Thoracic aorta (tissue), 2 donors: Measurements from ENCODE around the gene ALX3. TPM values are rescaled to one million over a fixed set of nuclear protein-coding genes. Genes with fewer than 3 reads are reported as not detected.

Experiments
- ATAC-seq: fragments of 150-250 bp; one replicate; pipeline ENCODE4 v1.8.0; 2017; ENCODE audit warnings: low read depth; ENCODE audit not compliant: insufficient number of reproducible peaks, low FRiP score
- DNase-seq: peaks from one replicate; pipeline ENCODE4 v3.0.0-alpha.2; 2020; ENCODE audit warnings: low spot score
- H3K27ac ChIP-seq, 2 donors: fragments of 200-600 bp; sonication (generic); 1 replicate in 1 of 2; 2 replicates in 1 of 2; pipeline ENCODE4 v1.5.1; 2016; ENCODE audit warnings: mild to moderate bottlenecking in 2 of 2, moderate library complexity in 2 of 2
- H3K27me3 ChIP-seq: fragments of 200-600 bp; sonication (generic); replicated peaks from 2 replicates; pipeline ENCODE4 v1.6.0; 2016; ENCODE audit warnings: mild to moderate bottlenecking; ENCODE audit not compliant: insufficient read depth
- H3K36me3 ChIP-seq: fragments of 200-600 bp; sonication (generic); one replicate; pipeline ENCODE4 v1.5.1; 2016
- H3K4me1 ChIP-seq, 2 donors: fragments of 200-600 bp; sonication (generic); 1 replicate in 1 of 2; 2 replicates in 1 of 2; pipeline versions ENCODE4 v1.5.1 to v1.6.0; 2016; ENCODE audit warnings: low read depth in 2 of 2, mild to moderate bottlenecking in 1 of 2; ENCODE audit not compliant: control insufficient read depth in 1 of 2
- H3K4me3 ChIP-seq: fragments of 200-600 bp; sonication (generic); 2 replicates; pipeline ENCODE4 v1.5.1; 2016; ENCODE audit warnings: mild to moderate bottlenecking
- H3K9me3 ChIP-seq: fragments of 200-600 bp; sonication (generic); 2 replicates; pipeline ENCODE4 v1.5.1; 2016
- total RNA-seq, 2 donors: library from RNA; depleted of rRNA; stranded (reverse); fragments of >200 nt; gene quantifications; one replicate each; pipeline versions ENCODE4 v1.1.0 to v1.2.3, GENCODE V29; 2016
- TF ChIP-seq, protein P1 (sequence below): fragments of 200-600 bp; sonication (generic); IDR thresholded peaks from one replicate; pipeline ENCODE4 v1.5.1; 2019; ENCODE audit warnings: antibody characterized with exemption

ALX3 gene
- total RNA-seq, 2 donors from 2014 or later = not detected

DNA sequence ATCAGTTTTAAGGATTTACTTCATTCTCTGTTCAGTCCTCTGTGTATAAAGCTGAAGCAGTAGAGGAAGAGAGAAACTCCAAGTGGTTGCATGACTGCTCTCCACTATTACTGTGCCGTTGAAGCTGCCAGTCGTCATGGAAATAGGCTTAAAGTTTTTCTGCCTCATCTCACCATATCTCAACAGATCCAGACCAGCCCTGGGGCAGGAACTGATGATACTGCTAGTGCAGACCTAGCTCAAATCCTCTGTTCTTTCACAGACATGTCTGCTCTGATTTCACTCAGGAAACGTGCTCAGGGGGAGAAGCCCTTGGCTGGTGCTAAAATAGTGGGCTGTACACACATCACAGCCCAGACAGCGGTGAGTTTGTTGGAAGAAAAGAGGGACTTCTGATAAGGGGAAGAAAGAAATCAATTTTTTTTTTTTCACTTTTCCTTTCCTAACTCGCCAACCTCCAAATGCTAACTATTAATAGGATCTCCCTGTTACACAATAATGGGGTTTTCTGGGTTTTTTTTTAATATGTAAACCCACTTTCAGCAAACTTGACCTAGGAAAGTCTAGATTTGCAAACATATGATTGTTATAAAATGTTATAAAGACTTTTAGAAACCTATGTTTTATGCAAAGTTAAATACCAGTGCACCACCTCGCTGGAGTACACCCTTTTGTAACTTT, 58.2 kb downstream of the ALX3 start:
- H3K9me3 ChIP-seq = no peaks in the 10 kb centered on the region
- no peak overlapping the region for H3K27ac ChIP-seq
- H3K27me3 ChIP-seq = no peaks in the 10 kb centered on the region
- H3K36me3 ChIP-seq = peaks cover 55% of the 10 kb centered on the region
- no peak overlapping the region for H3K4me3 ChIP-seq
- DNase-seq (no peak), ATAC-seq (no peak)
- TF ChIP-seq, protein P1, sequence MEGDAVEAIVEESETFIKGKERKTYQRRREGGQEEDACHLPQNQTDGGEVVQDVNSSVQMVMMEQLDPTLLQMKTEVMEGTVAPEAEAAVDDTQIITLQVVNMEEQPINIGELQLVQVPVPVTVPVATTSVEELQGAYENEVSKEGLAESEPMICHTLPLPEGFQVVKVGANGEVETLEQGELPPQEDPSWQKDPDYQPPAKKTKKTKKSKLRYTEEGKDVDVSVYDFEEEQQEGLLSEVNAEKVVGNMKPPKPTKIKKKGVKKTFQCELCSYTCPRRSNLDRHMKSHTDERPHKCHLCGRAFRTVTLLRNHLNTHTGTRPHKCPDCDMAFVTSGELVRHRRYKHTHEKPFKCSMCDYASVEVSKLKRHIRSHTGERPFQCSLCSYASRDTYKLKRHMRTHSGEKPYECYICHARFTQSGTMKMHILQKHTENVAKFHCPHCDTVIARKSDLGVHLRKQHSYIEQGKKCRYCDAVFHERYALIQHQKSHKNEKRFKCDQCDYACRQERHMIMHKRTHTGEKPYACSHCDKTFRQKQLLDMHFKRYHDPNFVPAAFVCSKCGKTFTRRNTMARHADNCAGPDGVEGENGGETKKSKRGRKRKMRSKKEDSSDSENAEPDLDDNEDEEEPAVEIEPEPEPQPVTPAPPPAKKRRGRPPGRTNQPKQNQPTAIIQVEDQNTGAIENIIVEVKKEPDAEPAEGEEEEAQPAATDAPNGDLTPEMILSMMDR = no peak
- H3K4me1 ChIP-seq = peaks cover 0 to 5% of the 10 kb centered on the region in 2 donors

DNA sequence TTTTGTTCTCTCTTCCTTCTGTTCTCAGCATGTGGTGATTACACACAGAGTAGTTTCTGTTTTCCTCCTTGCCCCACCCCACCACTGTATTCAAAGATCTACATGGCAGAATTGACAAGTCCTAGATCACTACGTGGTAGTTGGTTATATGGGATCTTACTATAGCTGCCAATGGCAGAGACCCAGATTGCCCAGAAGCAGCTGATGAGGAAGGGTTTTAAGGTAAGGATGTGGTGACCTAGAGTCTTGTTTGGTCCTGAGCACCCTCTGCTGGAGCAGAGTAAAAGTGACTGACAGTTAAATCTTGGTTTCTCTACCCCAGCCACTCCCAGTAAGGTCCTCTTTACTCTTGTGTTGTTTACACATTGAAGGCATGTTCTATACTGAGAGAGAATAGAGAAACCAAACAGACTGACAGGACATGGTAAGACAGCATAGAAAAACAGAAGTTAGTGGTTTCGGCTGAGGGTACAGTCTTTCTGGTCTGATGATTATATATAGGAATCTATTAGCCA, 58.9 kb downstream of the ALX3 start:
- peaks cover 0 to 12% of the 10 kb centered on the region in 2 donors for H3K4me1 ChIP-seq
- no peaks in the 10 kb centered on the region for H3K9me3 ChIP-seq
- H3K27me3 ChIP-seq = no peaks in the 10 kb centered on the region
- TF ChIP-seq, protein P1 = peak; percentile 16
- H3K36me3 ChIP-seq = peaks cover 50% of the 10 kb centered on the region
- H3K4me3 ChIP-seq = no peak overlapping the region
- DNase-seq = no peak
- peak; percentile 43 for ATAC-seq
- no peak overlapping the region for H3K27ac ChIP-seq

Other genes starting within 250 kb of the ALX3 start
- 100 to 1,000 TPM; 146 to 171 TPM for gene CSF1, start 159.8 kb downstream of the ALX3 start, total RNA-seq
- gene AHCYL1, start 85.9 kb downstream of the ALX3 start, total RNA-seq = 10 to 100 TPM; 37.4 to 69.3 TPM
- gene STRIP1, start 36.0 kb downstream of the ALX3 start, total RNA-seq = 10 to 100 TPM; 38.4 to 61.6 TPM
- not detected for gene UBL4B, start 41.8 kb upstream of the ALX3 start, total RNA-seq
- gene SLC6A17, start 79.8 kb upstream of the ALX3 start, total RNA-seq = under 1 TPM; 0.14 TPM
- 10 to 100 TPM; 12.7 to 17.6 TPM for gene KCNC4, start 139.6 kb upstream of the ALX3 start, total RNA-seq